ENCODE results near the gene CEACAM7. TPM values are rescaled to one million over a fixed set of nuclear protein-coding genes. Genes with fewer than 3 reads are reported as not detected.

CEACAM7 gene
- total RNA-seq, 1 experiment from 2014 or later, result 0.15 TPM

DNA sequence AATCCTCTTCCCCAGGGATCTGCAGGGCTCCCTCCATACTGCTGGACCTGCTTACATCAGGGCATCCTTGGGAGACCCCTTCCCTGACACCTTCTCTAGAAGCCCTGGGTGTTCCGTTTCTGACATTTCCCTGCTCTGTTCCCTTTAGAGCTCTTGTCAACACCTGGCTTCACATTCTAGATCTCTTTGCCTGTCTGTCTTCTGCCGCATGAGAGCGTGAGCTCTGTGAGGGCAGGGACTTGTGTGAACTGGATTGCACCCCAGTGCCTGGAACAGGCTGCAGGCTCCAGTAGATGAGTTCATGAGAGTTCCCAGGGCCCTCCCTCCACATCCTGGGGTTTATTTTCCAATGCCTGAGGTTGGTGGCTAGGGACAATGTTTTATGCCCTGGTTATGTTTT, 651 bp downstream of the CEACAM7 start (continued):
- TF ChIP-seq, protein P1, sequence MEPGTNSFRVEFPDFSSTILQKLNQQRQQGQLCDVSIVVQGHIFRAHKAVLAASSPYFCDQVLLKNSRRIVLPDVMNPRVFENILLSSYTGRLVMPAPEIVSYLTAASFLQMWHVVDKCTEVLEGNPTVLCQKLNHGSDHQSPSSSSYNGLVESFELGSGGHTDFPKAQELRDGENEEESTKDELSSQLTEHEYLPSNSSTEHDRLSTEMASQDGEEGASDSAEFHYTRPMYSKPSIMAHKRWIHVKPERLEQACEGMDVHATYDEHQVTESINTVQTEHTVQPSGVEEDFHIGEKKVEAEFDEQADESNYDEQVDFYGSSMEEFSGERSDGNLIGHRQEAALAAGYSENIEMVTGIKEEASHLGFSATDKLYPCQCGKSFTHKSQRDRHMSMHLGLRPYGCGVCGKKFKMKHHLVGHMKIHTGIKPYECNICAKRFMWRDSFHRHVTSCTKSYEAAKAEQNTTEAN (CRISPR knock-in tag; IDR thresholded peaks at IDR 0.05), result no peak
- no peak for TF ChIP-seq CREM (CRISPR knock-in tag; IDR thresholded peaks at IDR 0.05)
- TF ChIP-seq MYBL2 (CRISPR knock-in tag; IDR thresholded peaks at IDR 0.05), result no peak

DNA sequence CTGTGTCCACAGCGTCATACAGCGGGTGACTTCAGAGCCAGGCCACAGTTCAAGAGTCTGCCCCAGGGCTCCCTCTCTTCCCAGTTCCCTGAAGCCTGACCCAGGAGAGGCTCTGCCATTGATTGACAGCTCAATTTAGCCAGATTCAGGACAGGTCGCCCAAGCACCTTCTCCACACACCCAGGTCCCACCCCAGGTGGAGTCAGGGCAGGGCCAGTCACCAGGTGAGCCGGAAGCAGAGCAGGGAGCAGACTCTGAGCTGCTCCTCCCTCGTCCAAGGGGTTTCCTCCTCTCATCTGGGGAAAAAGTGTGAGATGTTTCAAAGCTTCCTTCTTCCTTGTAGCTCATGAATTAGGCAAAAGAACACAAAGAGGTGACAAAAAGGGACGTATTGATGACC, 5.6 kb downstream of the CEACAM7 start:
- DNase-seq (ENCODE audit: low spot score), result no peak
- H3K4me3 Mint-ChIP-seq, result no peak overlapping the region
- TF ChIP-seq FOXK1 (CRISPR knock-in tag; IDR thresholded peaks at IDR 0.05), result no peak
- no peak for TF ChIP-seq ZNF396 (CRISPR knock-in tag; IDR thresholded peaks at IDR 0.05; ENCODE audit: borderline replicate concordance)
- TF ChIP-seq, protein P2, sequence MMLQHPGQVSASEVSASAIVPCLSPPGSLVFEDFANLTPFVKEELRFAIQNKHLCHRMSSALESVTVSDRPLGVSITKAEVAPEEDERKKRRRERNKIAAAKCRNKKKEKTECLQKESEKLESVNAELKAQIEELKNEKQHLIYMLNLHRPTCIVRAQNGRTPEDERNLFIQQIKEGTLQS (CRISPR knock-in tag; conservative IDR thresholded peaks at IDR 0.05), result no peak
- TF ChIP-seq CBFB (CRISPR knock-in tag; IDR thresholded peaks at IDR 0.05; ENCODE audit: low read depth), result no peak
- no peak for TF ChIP-seq PRRX2 (CRISPR knock-in tag; IDR thresholded peaks at IDR 0.05)
- TF ChIP-seq, protein P3, sequence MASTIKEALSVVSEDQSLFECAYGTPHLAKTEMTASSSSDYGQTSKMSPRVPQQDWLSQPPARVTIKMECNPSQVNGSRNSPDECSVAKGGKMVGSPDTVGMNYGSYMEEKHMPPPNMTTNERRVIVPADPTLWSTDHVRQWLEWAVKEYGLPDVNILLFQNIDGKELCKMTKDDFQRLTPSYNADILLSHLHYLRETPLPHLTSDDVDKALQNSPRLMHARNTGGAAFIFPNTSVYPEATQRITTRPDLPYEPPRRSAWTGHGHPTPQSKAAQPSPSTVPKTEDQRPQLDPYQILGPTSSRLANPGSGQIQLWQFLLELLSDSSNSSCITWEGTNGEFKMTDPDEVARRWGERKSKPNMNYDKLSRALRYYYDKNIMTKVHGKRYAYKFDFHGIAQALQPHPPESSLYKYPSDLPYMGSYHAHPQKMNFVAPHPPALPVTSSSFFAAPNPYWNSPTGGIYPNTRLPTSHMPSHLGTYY (CRISPR knock-in tag; IDR thresholded peaks at IDR 0.05), result no peak
- TF ChIP-seq, protein P4, sequence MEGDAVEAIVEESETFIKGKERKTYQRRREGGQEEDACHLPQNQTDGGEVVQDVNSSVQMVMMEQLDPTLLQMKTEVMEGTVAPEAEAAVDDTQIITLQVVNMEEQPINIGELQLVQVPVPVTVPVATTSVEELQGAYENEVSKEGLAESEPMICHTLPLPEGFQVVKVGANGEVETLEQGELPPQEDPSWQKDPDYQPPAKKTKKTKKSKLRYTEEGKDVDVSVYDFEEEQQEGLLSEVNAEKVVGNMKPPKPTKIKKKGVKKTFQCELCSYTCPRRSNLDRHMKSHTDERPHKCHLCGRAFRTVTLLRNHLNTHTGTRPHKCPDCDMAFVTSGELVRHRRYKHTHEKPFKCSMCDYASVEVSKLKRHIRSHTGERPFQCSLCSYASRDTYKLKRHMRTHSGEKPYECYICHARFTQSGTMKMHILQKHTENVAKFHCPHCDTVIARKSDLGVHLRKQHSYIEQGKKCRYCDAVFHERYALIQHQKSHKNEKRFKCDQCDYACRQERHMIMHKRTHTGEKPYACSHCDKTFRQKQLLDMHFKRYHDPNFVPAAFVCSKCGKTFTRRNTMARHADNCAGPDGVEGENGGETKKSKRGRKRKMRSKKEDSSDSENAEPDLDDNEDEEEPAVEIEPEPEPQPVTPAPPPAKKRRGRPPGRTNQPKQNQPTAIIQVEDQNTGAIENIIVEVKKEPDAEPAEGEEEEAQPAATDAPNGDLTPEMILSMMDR (IDR thresholded peaks at IDR 0.05), result no peak
- TF ChIP-seq, protein P5, sequence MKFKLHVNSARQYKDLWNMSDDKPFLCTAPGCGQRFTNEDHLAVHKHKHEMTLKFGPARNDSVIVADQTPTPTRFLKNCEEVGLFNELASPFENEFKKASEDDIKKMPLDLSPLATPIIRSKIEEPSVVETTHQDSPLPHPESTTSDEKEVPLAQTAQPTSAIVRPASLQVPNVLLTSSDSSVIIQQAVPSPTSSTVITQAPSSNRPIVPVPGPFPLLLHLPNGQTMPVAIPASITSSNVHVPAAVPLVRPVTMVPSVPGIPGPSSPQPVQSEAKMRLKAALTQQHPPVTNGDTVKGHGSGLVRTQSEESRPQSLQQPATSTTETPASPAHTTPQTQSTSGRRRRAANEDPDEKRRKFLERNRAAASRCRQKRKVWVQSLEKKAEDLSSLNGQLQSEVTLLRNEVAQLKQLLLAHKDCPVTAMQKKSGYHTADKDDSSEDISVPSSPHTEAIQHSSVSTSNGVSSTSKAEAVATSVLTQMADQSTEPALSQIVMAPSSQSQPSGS (CRISPR knock-in tag; IDR thresholded peaks at IDR 0.05; ENCODE audit: borderline replicate concordance, low read depth), result no peak
- TF ChIP-seq NR1H2 (CRISPR knock-in tag; IDR thresholded peaks at IDR 0.05), result no peak
- TF ChIP-seq, protein P6, sequence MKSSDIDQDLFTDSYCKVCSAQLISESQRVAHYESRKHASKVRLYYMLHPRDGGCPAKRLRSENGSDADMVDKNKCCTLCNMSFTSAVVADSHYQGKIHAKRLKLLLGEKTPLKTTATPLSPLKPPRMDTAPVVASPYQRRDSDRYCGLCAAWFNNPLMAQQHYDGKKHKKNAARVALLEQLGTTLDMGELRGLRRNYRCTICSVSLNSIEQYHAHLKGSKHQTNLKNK (CRISPR knock-in tag; IDR thresholded peaks at IDR 0.05), result no peak
- TF ChIP-seq FOXP1 (CRISPR knock-in tag; IDR thresholded peaks at IDR 0.05; ENCODE audit: borderline replicate concordance), result no peak
- TF ChIP-seq, protein P7, sequence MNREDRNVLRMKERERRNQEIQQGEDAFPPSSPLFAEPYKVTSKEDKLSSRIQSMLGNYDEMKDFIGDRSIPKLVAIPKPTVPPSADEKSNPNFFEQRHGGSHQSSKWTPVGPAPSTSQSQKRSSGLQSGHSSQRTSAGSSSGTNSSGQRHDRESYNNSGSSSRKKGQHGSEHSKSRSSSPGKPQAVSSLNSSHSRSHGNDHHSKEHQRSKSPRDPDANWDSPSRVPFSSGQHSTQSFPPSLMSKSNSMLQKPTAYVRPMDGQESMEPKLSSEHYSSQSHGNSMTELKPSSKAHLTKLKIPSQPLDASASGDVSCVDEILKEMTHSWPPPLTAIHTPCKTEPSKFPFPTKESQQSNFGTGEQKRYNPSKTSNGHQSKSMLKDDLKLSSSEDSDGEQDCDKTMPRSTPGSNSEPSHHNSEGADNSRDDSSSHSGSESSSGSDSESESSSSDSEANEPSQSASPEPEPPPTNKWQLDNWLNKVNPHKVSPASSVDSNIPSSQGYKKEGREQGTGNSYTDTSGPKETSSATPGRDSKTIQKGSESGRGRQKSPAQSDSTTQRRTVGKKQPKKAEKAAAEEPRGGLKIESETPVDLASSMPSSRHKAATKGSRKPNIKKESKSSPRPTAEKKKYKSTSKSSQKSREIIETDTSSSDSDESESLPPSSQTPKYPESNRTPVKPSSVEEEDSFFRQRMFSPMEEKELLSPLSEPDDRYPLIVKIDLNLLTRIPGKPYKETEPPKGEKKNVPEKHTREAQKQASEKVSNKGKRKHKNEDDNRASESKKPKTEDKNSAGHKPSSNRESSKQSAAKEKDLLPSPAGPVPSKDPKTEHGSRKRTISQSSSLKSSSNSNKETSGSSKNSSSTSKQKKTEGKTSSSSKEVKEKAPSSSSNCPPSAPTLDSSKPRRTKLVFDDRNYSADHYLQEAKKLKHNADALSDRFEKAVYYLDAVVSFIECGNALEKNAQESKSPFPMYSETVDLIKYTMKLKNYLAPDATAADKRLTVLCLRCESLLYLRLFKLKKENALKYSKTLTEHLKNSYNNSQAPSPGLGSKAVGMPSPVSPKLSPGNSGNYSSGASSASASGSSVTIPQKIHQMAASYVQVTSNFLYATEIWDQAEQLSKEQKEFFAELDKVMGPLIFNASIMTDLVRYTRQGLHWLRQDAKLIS (CRISPR knock-in tag; IDR thresholded peaks at IDR 0.05; ENCODE audit: borderline replicate concordance), result no peak
- no peak for TF ChIP-seq HMGA2 (CRISPR knock-in tag; IDR thresholded peaks at IDR 0.05)
- TF ChIP-seq MXD4 (CRISPR knock-in tag; IDR thresholded peaks at IDR 0.05; ENCODE audit: borderline replicate concordance), result no peak
- TF ChIP-seq ELF4 (CRISPR knock-in tag; IDR thresholded peaks at IDR 0.05; ENCODE audit: low read depth), result no peak
- no peak for TF ChIP-seq FOXJ3 (CRISPR knock-in tag; IDR thresholded peaks at IDR 0.05; ENCODE audit: borderline replicate concordance)
- peaks cover 27% of the 10 kb centered on the region for H3K27me3 Mint-ChIP-seq (ENCODE audit: low read depth)
- CTCF ChIA-PET, result interaction anchor here (1.2 to 3.2 kb wide), 5 partner anchors 9 to 71 kb away, joined by 3 to 15 read pairs (median 7); no protein-coding TSS in a partner anchor
- no peaks in the 10 kb centered on the region for H3K4me1 Mint-ChIP-seq
- POLR2A ChIA-PET, result no interaction called here
- no peak for ATAC-seq
- H3K27ac Mint-ChIP-seq, result no peak overlapping the region
- no peaks in the 10 kb centered on the region for H3K36me3 Mint-ChIP-seq
- no peaks in the 10 kb centered on the region for H3K9me3 Mint-ChIP-seq
